ENCODE measurements around the gene METTL22. TPM values are rescaled to one million over a fixed set of nuclear protein-coding genes. Genes with fewer than 3 reads are reported as not detected.

METTL22 gene
- polyA plus RNA-seq, 1 of the 3 experiments (the other 2 are of a cell fraction) = 38.3 TPM

GRCh38 chr16:8621222-8621571 is 301 bp upstream of the METTL22 start:
- TF ChIP-seq MXI1 (IDR thresholded peaks at IDR 0.05; ENCODE audit: low read depth, low read length) = 0 out of 2 replicates have a peak, but pooled peaks have one; percentile 18
- TF ChIP-seq EP300 (IDR thresholded peaks at IDR 0.05; ENCODE audit: borderline replicate concordance in 1 of 2, low read depth in 1 of 2, low read length in 1 of 2) = no peak
- no peak for TF ChIP-seq JUND (IDR thresholded peaks at IDR 0.05)
- TF ChIP-seq, protein P1, sequence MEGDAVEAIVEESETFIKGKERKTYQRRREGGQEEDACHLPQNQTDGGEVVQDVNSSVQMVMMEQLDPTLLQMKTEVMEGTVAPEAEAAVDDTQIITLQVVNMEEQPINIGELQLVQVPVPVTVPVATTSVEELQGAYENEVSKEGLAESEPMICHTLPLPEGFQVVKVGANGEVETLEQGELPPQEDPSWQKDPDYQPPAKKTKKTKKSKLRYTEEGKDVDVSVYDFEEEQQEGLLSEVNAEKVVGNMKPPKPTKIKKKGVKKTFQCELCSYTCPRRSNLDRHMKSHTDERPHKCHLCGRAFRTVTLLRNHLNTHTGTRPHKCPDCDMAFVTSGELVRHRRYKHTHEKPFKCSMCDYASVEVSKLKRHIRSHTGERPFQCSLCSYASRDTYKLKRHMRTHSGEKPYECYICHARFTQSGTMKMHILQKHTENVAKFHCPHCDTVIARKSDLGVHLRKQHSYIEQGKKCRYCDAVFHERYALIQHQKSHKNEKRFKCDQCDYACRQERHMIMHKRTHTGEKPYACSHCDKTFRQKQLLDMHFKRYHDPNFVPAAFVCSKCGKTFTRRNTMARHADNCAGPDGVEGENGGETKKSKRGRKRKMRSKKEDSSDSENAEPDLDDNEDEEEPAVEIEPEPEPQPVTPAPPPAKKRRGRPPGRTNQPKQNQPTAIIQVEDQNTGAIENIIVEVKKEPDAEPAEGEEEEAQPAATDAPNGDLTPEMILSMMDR (IDR thresholded peaks at IDR 0.05) = no peak
- TF ChIP-seq, protein P2, sequence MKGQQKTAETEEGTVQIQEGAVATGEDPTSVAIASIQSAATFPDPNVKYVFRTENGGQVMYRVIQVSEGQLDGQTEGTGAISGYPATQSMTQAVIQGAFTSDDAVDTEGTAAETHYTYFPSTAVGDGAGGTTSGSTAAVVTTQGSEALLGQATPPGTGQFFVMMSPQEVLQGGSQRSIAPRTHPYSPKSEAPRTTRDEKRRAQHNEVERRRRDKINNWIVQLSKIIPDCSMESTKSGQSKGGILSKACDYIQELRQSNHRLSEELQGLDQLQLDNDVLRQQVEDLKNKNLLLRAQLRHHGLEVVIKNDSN (IDR thresholded peaks at IDR 0.05; ENCODE audit: borderline replicate concordance, low read depth) = no peak
- Histone ChIP-seq H3K79me2 (ENCODE audit: insufficient read depth) (peaks cover 45% of the 10 kb centered on the region), H3K4me3 (ENCODE audit: low read depth in 2 of 2, low read length in 1 of 2) (peak overlapping the region; percentile 91 to 98), H3K4me2 (peak overlapping the region; percentile 94), H3K4me1 (ENCODE audit: control insufficient read depth in 1 of 2, insufficient read depth in 2 of 2, low read depth in 1 of 2, low read length in 1 of 2) (peaks cover 11 to 17% of the 10 kb centered on the region in 2 experiments; a peak in 3 of 4 replicates), H4K20me1 (ENCODE audit: insufficient read depth) (peaks cover 7% of the 10 kb centered on the region; the same call in 1 of the 2 replicates), H3F3A (replicated peaks; ENCODE audit: insufficient read depth) (peaks cover 3% of the 10 kb centered on the region), H2AFZ (ENCODE audit: low read depth) (peak overlapping the region; percentile 6; the same call in 1 of the 2 replicates), H3K9me3 (no peaks in the 10 kb centered on the region), H3K27me3 (ENCODE audit: insufficient read depth) (peaks cover 3% of the 10 kb centered on the region; the same call in 1 of the 2 replicates), H3K9ac (0 out of 2 replicates have a peak overlapping the region, but pooled peaks have one; percentile 84), H3K27ac (ENCODE audit: low read depth in 2 of 2, low read length in 1 of 2) (peak overlapping the region in 1 of 2 experiments; percentile 2; a peak in 1 of 4 replicates), H3K9me2 (no peaks in the 10 kb centered on the region), H3K36me3 (replicated peaks in 1 of 2; ENCODE audit: control insufficient read depth in 1 of 2, insufficient read depth in 2 of 2, low read length in 1 of 2) (peaks cover 8 to 12% of the 10 kb centered on the region in 2 experiments)
- CTCF ChIA-PET = interaction anchor here (1.1 to 2.4 kb wide), 5 partner anchors 14 to 259 kb away, joined by 4 to 10 read pairs (median 4); no protein-coding TSS in a partner anchor
- no peak for DNase-seq
- WGBS (ENCODE audit: low lambda C conversion rate) = 31% methylated on average over 7 of the region's 12 CpGs
- POLR2A ChIA-PET = interaction anchor here (0.7 kb wide), 1 partner anchor 52 kb away, joined by 4 read pairs; no protein-coding TSS in a partner anchor

GRCh38 chr16:8622315-8622656 is 788 bp downstream of the METTL22 start:
- Histone ChIP-seq H3K9me3 (no peaks in the 10 kb centered on the region), H3K36me3 (replicated peaks in 1 of 2; ENCODE audit: control insufficient read depth in 1 of 2, insufficient read depth in 2 of 2, low read length in 1 of 2) (peaks cover 13 to 18% of the 10 kb centered on the region in 2 experiments), H3K4me2 (peak overlapping the region; percentile 94), H3F3A (replicated peaks; ENCODE audit: insufficient read depth) (peaks cover 3% of the 10 kb centered on the region), H3K4me1 (ENCODE audit: control insufficient read depth in 1 of 2, insufficient read depth in 2 of 2, low read depth in 1 of 2, low read length in 1 of 2) (peaks cover 11 to 17% of the 10 kb centered on the region in 2 experiments; a peak in 3 of 4 replicates), H3K27me3 (ENCODE audit: insufficient read depth) (peaks cover 3% of the 10 kb centered on the region; the same call in 1 of the 2 replicates), H3K79me2 (ENCODE audit: insufficient read depth) (peaks cover 50% of the 10 kb centered on the region), H3K4me3 (ENCODE audit: low read depth in 2 of 2, low read length in 1 of 2) (peak overlapping the region; percentile 91 to 98), H4K20me1 (ENCODE audit: insufficient read depth) (peaks cover 7% of the 10 kb centered on the region; the same call in 1 of the 2 replicates), H3K9me2 (no peaks in the 10 kb centered on the region), H3K9ac (peak overlapping the region; percentile 84), H2AFZ (ENCODE audit: low read depth) (peak overlapping the region; percentile 78; the same call in 1 of the 2 replicates), H3K27ac (ENCODE audit: low read depth in 2 of 2, low read length in 1 of 2) (peak overlapping the region; percentile 59 to 70; a peak in 2 of 4 replicates)
- POLR2A ChIA-PET = no interaction called here
- 3% methylated on average over 4 of the region's 4 CpGs for WGBS (ENCODE audit: low lambda C conversion rate)
- CTCF ChIA-PET = interaction anchor here (0.6 to 2.4 kb wide), 4 partner anchors 13 to 397 kb away, joined by 3 to 10 read pairs (median 5); no protein-coding TSS in a partner anchor
- DNase-seq = peak; percentile 55
- no peak for TF ChIP-seq SMC3 (IDR thresholded peaks at IDR 0.05; ENCODE audit: low read depth, low read length)
- TF ChIP-seq GATA2 (CRISPR knock-in tag; IDR thresholded peaks at IDR 0.05) = no peak
- no peak for TF ChIP-seq FOXM1 (IDR thresholded peaks at IDR 0.05; ENCODE audit: low read depth)
- no peak for TF ChIP-seq TAF1 (IDR thresholded peaks at IDR 0.05; ENCODE audit: borderline replicate concordance, low read depth, low read length)
- TF ChIP-seq, protein P3, sequence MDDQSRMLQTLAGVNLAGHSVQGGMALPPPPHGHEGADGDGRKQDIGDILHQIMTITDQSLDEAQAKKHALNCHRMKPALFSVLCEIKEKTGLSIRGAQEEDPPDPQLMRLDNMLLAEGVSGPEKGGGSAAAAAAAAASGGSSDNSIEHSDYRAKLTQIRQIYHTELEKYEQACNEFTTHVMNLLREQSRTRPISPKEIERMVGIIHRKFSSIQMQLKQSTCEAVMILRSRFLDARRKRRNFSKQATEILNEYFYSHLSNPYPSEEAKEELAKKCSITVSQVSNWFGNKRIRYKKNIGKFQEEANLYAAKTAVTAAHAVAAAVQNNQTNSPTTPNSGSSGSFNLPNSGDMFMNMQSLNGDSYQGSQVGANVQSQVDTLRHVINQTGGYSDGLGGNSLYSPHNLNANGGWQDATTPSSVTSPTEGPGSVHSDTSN (IDR thresholded peaks at IDR 0.05) = no peak
